ENCODE results near the gene BNIP1. TPM values are rescaled to one million over a fixed set of nuclear protein-coding genes. Genes with fewer than 3 reads are reported as not detected.

The BNIP1 gene, protein sequence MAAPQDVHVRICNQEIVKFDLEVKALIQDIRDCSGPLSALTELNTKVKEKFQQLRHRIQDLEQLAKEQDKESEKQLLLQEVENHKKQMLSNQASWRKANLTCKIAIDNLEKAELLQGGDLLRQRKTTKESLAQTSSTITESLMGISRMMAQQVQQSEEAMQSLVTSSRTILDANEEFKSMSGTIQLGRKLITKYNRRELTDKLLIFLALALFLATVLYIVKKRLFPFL
- total RNA-seq: 17.4 and 21.3 TPM in 2 replicates

DNA sequence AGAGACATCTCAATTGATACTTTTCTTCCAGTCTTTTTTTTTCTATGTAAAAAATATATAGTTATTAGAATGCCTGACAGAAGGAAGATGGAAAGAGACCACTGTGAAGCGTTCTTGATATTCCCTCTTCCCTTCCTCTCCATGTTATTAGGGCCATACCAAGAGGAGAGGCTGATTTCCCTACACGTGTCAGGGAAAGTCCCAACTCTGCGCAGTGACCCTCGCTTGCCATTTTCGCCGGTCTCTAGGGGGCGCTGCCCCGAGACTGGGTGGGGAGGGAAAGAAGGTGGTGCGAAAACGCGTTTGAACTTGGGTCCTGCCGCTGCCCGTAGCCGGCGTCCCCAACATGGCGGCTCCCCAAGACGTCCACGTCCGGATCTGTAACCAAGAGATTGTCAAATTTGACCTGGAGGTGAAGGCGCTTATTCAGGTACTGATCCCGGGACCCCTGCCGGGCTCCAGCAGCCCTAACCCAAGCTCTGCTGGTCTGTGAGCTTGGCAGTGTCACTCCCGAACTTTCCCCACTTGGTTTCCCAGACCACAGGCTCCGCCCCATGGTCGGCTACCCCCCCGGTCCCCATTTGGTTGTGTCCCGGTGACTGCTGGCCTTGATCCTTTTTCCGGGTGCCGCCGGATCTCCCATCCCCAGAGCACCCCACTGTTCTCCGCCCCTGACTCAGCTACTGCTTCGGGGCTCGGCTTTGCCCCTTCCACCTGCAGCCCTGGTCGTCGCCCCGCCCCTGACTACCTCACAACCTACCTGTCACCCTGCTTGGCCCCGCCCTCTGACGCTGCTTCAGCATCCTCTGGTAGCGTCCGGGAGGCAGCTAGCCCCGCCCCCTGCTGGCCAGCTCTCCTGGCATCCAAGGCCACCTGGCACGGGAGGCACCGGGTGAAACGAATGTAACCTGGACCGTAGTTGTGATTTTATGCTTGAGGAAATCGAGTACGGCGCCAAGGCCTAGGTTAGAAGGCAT is at the start of gene BNIP1:
BNIP1 (plus strand) TSS at position 332 of the 977 bp plus-strand sequence; CDS start at position 347, 15 bp downstream.
- Histone ChIP-seq H3K4me3 (ENCODE audit: low read depth, low read length) (peak within 1 kb of the TSS; percentile 98), H3K27me3 (ENCODE audit: control insufficient read depth, insufficient read depth, low read length) (no peaks in the 10 kb centered on the region), H3K36me3 (ENCODE audit: control insufficient read depth, insufficient read depth, low read length) (peaks cover 5% of the 10 kb centered on the region)
- DNase-seq (ENCODE audit: low read depth) (peak; percentile 87), FAIRE-seq (no peak)
- peak; percentile 99 for TF ChIP-seq CTCF (IDR thresholded peaks at IDR 0.05; ENCODE audit: insufficient read depth, low read length, severe bottlenecking)

DNA sequence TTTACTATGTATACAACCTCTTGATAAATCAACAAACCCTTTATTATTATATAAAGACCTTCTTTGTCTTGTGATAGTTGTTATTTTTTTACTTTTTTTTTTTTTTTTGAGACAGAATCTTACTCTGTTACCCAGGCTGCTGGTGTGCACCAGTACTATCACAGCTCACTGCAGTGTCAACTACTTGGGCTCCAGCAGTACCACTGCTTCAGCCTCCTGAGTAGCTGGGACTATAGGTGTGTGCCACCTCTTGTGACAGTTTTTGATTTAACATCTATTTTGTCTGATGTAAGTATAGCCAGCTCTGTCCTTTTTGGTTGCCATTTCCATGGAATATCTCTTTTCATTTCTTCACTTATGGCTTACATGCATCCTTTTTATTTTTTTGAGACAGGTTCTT is 45.5 kb upstream of the BNIP1 start:
- Histone ChIP-seq H3K27me3 (ENCODE audit: control insufficient read depth, insufficient read depth, low read length) (no peaks in the 10 kb centered on the region), H3K36me3 (ENCODE audit: control insufficient read depth, insufficient read depth, low read length) (no peaks in the 10 kb centered on the region), H3K4me3 (ENCODE audit: low read depth, low read length) (no peak overlapping the region)
- DNase-seq (ENCODE audit: low read depth) (no peak), FAIRE-seq (no peak)
- no peak for TF ChIP-seq CTCF (IDR thresholded peaks at IDR 0.05; ENCODE audit: insufficient read depth, low read length, severe bottlenecking)

DNA sequence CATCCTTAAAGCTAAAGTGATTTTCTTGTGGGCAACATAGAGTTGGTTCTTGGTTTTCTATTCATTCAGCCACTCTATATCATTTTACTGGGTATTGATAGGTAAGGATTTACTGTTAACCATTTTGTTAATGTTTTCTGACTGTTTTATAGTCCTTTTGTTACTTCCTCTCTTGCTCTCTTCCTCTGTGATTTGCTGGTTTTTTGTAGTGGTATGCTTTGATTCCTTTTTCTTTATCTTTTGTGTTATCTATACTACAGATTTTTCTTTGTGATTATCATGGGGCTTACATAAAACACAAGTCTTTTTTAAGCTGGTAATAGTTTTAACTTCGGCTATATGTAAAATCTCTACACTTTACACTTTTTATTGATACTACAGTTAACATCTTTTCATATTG is 44.9 kb upstream of the BNIP1 start:
- DNase-seq (ENCODE audit: low read depth) (no peak), FAIRE-seq (no peak)
- TF ChIP-seq CTCF (IDR thresholded peaks at IDR 0.05; ENCODE audit: insufficient read depth, low read length, severe bottlenecking): no peak
- Histone ChIP-seq H3K4me3 (ENCODE audit: low read depth, low read length) (no peak overlapping the region), H3K36me3 (ENCODE audit: control insufficient read depth, insufficient read depth, low read length) (no peaks in the 10 kb centered on the region), H3K27me3 (ENCODE audit: control insufficient read depth, insufficient read depth, low read length) (no peaks in the 10 kb centered on the region)

DNA sequence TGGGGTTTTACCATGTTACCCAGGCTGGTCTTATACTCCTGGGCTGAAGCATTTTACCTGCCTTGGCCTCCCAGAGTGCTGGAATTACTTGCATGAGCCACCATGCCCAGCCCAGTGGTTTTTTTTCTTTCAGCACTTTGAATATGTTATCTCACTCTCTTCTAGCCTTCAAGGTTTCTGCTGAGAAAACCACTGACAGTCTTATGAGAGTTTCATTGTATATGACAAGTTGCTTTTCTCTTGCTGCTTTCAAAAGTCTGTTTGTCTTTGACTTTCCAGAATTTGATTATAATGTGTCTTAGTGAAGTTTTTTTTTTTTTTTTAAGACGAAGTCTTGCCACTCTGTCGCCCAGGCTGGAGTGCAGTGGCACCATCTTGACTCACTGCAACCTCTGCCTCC is 43.1 kb upstream of the BNIP1 start:
- Histone ChIP-seq H3K36me3 (ENCODE audit: control insufficient read depth, insufficient read depth, low read length) (no peaks in the 10 kb centered on the region), H3K4me3 (ENCODE audit: low read depth, low read length) (no peak overlapping the region), H3K27me3 (ENCODE audit: control insufficient read depth, insufficient read depth, low read length) (no peaks in the 10 kb centered on the region)
- no peak for TF ChIP-seq CTCF (IDR thresholded peaks at IDR 0.05; ENCODE audit: insufficient read depth, low read length, severe bottlenecking)
- FAIRE-seq (no peak), DNase-seq (ENCODE audit: low read depth) (no peak)

- Histone ChIP-seq H3K36me3 (ENCODE audit: control insufficient read depth, insufficient read depth, low read length) (no peaks in the 10 kb centered on the region), H3K27me3 (ENCODE audit: control insufficient read depth, insufficient read depth, low read length) (no peaks in the 10 kb centered on the region), H3K4me3 (ENCODE audit: low read depth, low read length) (no peak overlapping the region)
- no peak for TF ChIP-seq CTCF (IDR thresholded peaks at IDR 0.05; ENCODE audit: insufficient read depth, low read length, severe bottlenecking)
- FAIRE-seq: no peak
- no peak for DNase-seq (ENCODE audit: low read depth)
These were observed 40.9 kb upstream of the BNIP1 start for GRCh38 chr5:173103411-173103810.
